ENCODE measurements around the gene ADIPOQ. TPM values are rescaled to one million over a fixed set of nuclear protein-coding genes. Genes with fewer than 3 reads are reported as not detected.
A peak's percentile ranks its signal among the peaks of the same experiment; 100 is the strongest.

Gene ADIPOQ
- total and polyA plus RNA-seq, 2 of the 13 experiments (the other 11 are each of a cell fraction or from before 2014, with no cell fraction given), result not detected

DNA sequence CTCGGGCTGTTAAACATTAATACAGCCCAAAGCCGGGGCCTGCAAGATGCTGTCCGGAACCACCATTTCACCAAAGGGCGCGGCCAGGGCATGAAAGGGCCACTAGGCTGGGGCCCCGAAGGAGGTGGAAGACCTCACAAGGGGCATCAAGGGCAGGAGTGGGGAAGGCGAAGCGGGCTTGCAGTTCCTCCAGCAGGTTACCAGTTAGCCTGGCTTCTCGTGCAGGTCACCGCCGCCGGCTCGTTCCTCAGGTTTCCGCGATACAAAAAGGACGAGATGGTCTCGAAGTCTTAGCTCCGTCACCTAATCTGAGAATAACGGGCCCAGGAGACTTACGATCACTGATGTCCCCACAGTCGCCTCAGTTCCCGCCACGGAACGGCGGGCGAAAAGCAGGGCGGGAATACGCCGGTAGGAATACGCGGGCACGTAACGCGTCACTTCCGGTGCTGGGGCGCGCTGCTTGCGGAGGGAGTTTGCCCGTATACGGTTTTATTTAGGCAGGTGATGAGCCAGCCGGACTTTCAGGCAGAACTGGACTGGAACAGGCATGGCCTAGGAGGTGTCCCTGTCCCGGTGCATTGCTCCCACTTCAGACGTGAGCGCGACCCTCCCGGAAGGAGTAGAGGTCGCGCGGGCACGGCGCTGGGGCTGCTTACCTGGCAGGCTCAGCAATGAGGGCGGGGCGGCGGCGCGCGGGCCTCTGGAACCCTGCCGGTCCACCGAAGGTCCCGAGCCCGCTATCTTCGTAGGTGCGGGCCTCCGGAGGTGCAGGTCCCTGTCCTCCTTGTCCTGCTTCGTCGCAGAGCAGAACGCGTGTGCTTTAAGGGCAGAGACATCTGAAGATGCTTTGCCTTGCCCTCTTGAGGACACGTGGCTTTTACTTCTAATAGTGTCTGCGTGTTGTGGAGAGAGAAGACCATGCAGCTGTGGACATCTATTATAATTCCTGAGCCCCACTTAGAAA is 36.1 kb upstream of the ADIPOQ start, which contains the start of gene RFC4 (continued):
- TF ChIP-seq TEF (CRISPR knock-in tag; IDR thresholded peaks at IDR 0.05) (no peak; the same call in 1 of the 2 replicates), SETDB1 (CRISPR knock-in tag; IDR thresholded peaks at IDR 0.05; ENCODE audit: borderline replicate concordance) (no peak), ZNF589 (CRISPR knock-in tag; conservative IDR thresholded peaks at IDR 0.05) (no peak), SIX4 (CRISPR knock-in tag; IDR thresholded peaks at IDR 0.05) (peak; percentile 50; the same call in 1 of the 2 replicates), RNF2 (conservative IDR thresholded peaks at IDR 0.05; ENCODE audit: low read depth) (no peak), ZNF235 (CRISPR knock-in tag; IDR thresholded peaks at IDR 0.05; ENCODE audit: borderline replicate concordance) (0 out of 2 replicates have a peak, but pooled peaks have one; percentile 88), SP1 (IDR thresholded peaks at IDR 0.05) (no peak), SP1 (CRISPR knock-in tag; IDR thresholded peaks at IDR 0.05) (peak; percentile 69; the same call in 1 of the 2 replicates), THAP11 (CRISPR knock-in tag; IDR thresholded peaks at IDR 0.05) (peak; percentile 92), JUND (CRISPR knock-in tag; IDR thresholded peaks at IDR 0.05) (peak; percentile 66; the same call in 1 of the 2 replicates), ZNF766 (CRISPR knock-in tag; IDR thresholded peaks at IDR 0.05; ENCODE audit: borderline replicate concordance) (peak; percentile 62; the same call in 1 of the 2 replicates), ZNF225 (CRISPR knock-in tag; IDR thresholded peaks at IDR 0.05) (peak; percentile 80), ZNF460 (CRISPR knock-in tag; IDR thresholded peaks at IDR 0.05; ENCODE audit: borderline replicate concordance) (no peak), ZNF652 (CRISPR knock-in tag; IDR thresholded peaks at IDR 0.05; ENCODE audit: borderline replicate concordance, low read depth) (peak; percentile 25; the same call in 1 of the 2 replicates), YEATS2 (CRISPR knock-in tag; IDR thresholded peaks at IDR 0.05; ENCODE audit: borderline replicate concordance) (peak; percentile 99), ZEB1 (IDR thresholded peaks at IDR 0.05; ENCODE audit: insufficient replicate concordance, low read depth) (peak; percentile 60), ATF7 (IDR thresholded peaks at IDR 0.05) (no peak), ATF7 (CRISPR knock-in tag; IDR thresholded peaks at IDR 0.05) (peak; percentile 25; the same call in 1 of the 2 replicates), ZBTB10 (CRISPR knock-in tag; IDR thresholded peaks at IDR 0.05; ENCODE audit: borderline replicate concordance) (no peak), SRF (IDR thresholded peaks at IDR 0.05; ENCODE audit: low read depth, low read length) (peak; percentile 65; the same call in 1 of the 2 replicates), ZNF7 (CRISPR knock-in tag; IDR thresholded peaks at IDR 0.05) (no peak), KDM1A (CRISPR knock-in tag; IDR thresholded peaks at IDR 0.05) (no peak), MEIS2 (CRISPR knock-in tag; IDR thresholded peaks at IDR 0.05) (no peak)
- TF ChIP-seq, protein P1, sequence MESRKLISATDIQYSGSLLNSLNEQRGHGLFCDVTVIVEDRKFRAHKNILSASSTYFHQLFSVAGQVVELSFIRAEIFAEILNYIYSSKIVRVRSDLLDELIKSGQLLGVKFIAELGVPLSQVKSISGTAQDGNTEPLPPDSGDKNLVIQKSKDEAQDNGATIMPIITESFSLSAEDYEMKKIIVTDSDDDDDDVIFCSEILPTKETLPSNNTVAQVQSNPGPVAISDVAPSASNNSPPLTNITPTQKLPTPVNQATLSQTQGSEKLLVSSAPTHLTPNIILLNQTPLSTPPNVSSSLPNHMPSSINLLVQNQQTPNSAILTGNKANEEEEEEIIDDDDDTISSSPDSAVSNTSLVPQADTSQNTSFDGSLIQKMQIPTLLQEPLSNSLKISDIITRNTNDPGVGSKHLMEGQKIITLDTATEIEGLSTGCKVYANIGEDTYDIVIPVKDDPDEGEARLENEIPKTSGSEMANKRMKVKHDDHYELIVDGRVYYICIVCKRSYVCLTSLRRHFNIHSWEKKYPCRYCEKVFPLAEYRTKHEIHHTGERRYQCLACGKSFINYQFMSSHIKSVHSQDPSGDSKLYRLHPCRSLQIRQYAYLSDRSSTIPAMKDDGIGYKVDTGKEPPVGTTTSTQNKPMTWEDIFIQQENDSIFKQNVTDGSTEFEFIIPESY (CRISPR knock-in tag; IDR thresholded peaks at IDR 0.05), result 0 out of 2 replicates have a peak, but pooled peaks have one; percentile 26
